ENCODE measurements around the gene LKAAEAR1.
"Not testable (repeated sequence)": the region's sequence is repeated elsewhere in the genome, so short reads cannot be mapped to it uniquely, and the experiment has no call there.

LKAAEAR1 gene

DNA sequence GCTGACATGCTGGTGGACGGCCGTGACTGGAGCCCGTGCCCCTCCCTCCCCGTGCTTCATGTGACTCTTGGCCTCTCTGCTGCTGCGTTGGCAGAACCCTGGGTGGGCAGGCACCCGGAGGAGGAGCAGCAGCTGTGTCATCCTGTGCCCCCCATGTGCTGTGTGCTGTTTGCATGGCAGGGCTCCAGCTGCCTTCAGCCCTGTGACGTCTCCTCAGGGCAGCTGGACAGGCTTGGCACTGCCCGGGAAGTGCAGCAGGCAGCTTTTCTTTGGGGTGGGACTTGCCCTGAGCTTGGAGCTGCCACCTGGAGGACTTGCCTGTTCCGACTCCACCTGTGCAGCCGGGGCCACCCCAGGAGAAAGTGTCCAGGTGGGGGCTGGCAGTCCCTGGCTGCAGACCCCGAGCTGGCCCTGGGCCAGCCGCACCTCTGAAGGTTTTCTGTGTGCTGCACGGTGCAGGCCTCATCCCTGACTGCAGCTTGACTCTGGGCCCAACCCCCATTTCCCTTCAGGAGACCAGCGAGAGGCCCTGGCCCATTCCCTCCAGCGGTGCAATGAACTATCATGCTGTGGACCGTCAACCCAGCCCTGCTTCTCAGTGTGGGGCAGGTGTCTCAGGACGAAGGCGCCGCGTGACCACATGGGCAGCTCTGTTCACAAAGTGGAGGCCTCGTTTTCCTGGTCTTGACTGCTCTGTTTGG, 15.0 kb upstream of the LKAAEAR1 start:
- DNase-seq (ENCODE audit: low read depth in 3 of 3) = no peak

DNA sequence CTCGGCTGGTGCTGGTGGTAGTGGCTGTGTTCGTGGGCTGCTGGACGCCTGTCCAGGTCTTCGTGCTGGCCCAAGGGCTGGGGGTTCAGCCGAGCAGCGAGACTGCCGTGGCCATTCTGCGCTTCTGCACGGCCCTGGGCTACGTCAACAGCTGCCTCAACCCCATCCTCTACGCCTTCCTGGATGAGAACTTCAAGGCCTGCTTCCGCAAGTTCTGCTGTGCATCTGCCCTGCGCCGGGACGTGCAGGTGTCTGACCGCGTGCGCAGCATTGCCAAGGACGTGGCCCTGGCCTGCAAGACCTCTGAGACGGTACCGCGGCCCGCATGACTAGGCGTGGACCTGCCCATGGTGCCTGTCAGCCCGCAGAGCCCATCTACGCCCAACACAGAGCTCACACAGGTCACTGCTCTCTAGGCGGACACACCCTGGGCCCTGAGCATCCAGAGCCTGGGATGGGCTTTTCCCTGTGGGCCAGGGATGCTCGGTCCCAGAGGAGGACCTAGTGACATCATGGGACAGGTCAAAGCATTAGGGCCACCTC, 14.3 kb upstream of the LKAAEAR1 start:
- DNase-seq (ENCODE audit: low read depth in 3 of 3) = no peak

DNA sequence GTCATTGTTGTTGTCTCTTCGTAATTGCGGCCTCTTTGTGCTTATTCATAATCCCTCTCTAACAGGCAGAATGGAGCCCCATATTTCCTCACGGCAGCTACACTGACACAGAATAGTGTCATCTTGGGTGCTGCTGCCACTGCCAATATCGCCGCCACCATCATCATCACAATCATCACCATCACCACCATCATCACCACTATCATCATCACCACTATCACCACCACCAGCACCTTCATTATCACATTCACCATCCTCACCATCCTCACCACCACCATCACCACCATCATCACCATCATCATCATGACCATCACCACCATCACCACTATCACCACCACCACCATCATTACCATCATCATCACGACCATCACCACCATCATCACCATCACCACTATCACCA, 12.3 kb upstream of the LKAAEAR1 start:
- no peak for DNase-seq (ENCODE audit: low read depth in 3 of 3)

DNA sequence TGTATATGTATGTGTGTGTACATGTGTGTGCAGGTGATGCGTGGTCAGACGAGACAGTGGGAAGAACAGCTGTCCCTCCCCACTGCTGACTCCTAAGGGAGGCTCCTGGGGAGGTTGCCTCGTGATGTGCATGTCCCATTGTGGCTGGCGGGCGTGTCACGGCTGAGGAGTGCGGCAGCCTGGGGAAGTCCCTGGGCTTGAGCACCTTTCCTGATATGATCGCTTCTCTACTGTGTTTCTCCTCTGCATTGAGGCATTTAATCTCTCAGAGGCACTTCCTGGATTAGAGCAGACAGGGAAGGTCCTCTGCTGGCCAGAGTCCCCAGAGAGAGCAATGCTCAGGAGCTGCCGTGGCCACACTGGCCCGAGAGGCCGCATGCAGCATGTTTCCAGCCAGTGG, 11.7 kb upstream of the LKAAEAR1 start:
- DNase-seq (ENCODE audit: low read depth in 3 of 3) = no peak

DNA sequence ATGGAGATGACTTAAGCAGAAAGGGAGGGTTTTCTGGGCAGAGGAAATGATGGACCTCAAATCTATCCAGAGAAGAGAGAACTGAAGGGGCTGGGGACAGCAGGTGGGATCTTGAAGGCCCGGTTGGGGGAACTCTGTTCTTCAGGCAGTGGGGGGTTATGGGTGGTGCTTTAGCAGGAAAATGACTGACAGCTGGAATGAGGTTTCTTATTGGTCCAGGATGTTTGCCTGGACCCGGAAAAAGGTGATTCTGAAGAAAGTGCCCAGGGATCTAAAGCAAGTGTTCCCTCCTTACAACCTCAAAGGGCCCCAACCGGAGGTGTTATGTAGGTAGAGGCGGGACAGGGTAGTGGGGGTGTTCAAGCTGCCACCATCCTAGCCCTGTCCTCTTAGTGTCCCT, 11.3 kb upstream of the LKAAEAR1 start:
- DNase-seq (ENCODE audit: low read depth in 3 of 3) = no peak

DNA sequence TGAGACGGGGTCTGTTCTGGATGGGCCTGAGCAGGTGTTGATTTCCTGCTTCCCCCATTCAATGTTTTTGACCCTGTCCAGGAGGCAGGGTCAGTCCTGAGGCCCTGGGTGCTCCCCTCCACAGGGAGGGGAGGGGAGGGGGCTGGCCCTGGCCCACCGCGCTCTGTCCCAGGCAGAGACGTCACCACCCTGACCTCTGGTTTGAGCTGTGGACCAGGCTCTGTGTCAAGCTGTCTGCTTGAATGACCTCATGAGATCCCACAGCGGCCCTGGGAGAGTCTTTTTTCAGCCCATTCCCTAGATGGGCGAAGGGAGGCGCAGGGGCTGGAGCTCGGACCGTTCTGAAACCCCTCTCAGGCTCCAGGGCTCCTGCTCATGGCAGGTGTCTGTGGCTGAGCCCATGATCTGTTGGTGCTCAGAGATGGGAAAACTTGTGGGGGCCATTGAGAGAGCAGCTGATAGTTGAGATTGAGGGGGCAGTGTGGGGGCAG, 8.9 kb upstream of the LKAAEAR1 start:
- no peak for DNase-seq (ENCODE audit: low read depth in 3 of 3)

DNA sequence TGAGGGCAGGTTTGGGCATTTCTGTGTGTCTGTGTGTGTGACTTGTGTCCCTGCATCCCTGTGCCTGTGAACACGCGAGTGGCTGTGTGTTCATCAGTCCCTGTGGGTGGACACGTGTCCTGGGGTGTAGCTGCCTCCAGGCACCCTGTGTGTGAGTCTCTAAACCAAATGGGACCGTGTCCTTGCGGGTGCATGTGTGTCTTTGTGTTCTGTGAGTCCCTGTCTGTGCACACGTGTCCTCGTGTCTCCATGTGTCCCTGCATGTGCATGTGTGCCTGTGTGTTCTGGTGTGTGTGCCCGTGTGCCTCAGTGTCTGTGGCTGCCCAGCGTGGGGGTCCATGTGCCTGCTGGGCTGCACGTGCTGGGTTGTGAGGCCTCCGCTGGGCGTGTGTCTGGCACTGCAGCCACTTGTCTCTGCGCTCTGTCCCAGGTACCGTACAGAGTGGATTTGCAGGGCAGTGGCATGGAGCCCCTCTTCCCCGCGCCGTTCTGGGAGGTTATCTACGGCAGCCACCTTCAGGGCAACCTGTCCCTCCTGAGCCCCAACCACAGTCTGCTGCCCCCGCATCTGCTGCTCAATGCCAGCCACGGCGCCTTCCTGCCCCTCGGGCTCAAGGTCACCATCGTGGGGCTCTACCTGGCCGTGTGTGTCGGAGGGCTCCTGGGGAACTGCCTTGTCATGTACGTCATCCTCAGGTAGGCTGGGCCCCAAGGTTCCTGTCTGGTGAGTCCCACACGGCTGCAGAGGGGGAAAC, 8.2 kb upstream of the LKAAEAR1 start:
- DNase-seq (ENCODE audit: low read depth in 3 of 3) = no peak

DNA sequence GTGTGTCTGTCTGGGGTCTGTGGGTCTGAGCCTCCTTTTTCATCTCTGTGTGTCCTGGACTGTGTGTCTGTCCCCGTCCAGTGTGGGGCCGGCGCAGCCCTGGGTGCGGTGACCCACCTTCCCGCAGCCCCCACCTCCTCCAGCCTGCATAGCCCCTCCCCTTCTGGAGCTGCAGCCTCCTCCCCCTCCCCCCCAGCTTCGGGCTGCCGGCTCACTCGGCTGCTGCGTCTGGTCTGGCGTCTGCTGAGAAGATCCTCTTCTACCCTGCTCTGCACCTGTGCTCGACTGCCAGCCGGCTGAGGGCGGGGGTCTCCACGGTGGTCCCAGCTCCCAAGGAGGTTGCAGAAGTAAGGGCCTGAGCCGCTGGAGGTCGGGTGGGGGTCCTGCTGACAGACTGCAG, 7.6 kb upstream of the LKAAEAR1 start:
- DNase-seq (ENCODE audit: low read depth in 3 of 3) = no peak

DNA sequence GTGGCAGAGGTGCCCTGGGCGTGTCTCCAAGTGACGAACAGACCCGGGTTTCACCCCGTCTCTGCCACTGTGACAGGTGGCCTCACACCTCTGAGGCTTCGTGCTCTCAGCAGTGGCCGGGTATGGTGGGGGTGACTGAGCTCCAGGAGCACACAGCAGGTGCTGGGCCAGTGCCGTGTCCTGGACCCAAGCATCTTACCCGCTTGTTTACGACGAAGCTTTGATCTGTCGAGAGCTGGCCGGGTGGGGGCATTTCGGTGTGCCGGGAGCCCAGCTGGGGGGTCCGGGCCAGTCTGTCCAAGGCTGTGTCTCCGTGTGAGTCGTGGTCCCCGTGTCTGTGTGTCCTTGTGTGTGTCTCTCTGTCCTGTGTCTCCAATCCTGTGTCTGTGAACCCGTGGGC, 7.1 kb upstream of the LKAAEAR1 start:
- DNase-seq (ENCODE audit: low read depth in 3 of 3) = no peak

DNA sequence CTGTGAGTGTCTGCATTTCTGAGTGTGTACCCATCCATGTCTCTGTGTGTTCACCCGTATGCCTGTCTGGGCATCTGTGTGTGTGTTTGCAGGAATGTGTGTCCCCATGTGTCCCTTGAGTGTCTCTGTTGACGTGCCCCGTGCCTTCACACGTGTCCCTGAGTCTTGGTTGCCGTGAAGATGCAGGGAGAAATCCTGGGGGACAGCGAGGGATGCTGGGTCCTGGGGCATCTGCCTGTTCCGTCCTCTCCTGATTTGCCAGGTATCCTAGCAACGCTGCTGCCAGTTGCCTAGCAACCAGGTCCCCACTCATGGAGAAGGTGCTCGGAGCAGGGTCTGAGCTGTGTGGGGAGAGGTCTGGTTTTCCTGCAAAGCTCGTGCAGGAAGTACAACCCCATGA, 6.0 kb upstream of the LKAAEAR1 start:
- no peak for DNase-seq (ENCODE audit: low read depth in 3 of 3)

DNA sequence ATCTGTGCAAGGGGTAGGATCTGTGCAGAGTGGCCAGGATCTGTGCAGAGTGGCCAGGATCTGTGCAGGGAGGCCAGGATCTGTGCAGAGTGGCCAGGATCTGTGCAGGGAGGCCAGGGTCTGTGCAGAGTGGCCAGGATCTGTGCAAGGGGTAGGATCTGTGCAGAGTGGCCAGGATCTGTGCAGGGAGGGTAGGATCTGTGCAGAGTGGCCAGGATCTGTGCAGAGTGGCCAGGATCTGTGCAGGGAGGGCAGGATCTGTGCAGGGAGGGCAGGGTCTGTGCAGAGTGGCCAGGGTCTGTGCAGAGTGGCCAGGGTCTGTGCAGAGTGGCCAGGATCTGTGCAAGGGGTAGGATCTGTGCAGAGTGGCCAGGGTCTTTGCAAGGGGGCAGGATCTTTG, 4.4 kb upstream of the LKAAEAR1 start:
- not testable (repeated sequence) for DNase-seq (ENCODE audit: low read depth in 3 of 3)

DNA sequence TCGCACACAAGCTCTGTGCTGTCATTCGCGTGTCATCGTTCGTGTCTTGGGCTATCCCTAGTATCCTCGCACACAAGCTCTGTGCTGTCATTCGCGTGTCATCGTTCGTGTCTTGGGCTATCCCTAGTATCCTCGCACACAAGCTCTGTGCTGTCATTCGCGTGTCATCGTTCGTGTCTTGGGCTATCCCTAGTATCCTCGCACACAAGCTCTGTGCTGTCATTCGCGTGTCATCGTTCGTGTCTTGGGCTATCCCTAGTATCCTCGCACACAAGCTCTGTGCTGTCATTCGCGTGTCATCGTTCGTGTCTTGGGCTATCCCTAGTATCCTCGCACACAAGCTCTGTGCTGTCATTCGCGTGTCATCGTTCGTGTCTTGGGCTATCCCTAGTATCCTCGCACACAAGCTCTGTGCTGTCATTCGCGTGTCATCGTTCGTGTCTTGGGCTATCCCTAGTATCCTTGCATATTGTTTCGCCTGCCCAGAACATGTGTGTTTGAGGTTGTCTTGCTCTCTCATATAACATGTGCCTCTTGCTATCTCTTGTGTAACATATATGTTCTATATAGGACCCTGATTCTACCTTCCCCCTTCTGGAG, 3.1 kb upstream of the LKAAEAR1 start:
- DNase-seq (ENCODE audit: low read depth in 3 of 3) = not testable (repeated sequence)

DNA sequence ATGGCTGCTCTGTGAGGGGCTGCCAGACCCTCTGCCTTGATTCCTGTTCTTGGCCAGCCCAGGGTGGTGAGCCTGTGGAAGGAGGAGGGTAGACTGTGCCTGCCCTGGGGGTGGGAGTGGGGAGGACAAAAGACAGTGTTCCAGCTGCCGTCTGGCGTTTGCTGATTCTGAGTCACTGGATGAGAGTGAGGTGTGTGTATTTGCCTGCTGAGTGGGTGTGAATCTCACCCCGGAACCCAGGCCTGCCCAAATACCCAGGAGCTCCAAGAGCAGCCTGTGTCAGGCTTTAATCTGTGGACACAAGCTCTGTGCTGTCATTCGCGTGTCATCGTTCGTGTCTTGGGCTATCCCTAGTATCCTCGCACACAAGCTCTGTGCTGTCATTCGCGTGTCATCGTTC, 2.6 kb upstream of the LKAAEAR1 start:
- no peak for DNase-seq (ENCODE audit: low read depth in 3 of 3)

DNA sequence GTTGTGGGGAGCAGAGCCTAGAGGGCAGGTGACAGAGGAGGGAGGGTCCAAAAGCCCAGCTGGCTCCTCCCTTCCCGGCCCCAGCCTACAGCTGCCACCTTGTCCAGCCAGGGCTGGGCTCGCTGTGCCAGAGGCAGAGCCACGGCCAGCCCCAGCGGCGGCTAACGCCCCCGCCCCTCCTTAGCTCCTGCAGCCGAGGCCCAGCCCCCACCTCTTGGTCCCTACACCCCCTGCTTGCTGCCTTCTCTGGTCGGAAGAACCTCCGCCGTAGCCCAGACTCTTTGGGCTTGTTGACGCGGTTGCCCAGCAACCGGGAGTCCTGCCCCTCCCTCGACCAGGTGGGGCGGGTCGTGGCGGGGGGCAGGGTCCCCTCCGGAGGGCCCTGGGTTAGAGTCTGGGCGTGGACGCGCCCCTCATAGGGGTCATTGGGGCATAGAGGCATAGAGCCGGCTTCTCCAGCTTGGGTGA, 521 bp upstream of the LKAAEAR1 start:
- DNase-seq (ENCODE audit: low read depth in 3 of 3) = no peak

DNA sequence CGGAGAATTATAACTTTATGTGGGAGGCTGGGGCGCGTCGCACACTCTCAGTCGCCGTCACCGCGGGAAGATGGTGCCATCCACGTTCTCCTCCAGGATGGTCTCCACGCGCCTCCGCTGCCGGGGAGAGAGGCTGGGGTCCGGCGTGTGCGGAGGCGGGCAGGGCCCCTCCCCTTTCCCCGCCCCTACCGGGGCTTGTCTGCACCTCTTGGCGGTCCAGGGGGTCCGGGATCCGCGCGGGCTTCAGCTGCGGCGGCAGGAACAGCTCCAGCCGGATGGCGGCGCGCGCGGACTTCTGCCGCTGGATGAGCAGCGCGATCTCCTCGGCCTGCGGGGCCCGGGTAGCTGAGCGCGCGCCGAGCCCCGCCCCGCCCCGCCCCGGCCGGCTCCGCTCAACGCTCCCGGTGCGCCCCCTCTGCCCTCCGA, 807 bp downstream of the LKAAEAR1 start:
- peak; percentile 37 to 72 (median 48) for DNase-seq (ENCODE audit: low read depth in 3 of 3)

DNA sequence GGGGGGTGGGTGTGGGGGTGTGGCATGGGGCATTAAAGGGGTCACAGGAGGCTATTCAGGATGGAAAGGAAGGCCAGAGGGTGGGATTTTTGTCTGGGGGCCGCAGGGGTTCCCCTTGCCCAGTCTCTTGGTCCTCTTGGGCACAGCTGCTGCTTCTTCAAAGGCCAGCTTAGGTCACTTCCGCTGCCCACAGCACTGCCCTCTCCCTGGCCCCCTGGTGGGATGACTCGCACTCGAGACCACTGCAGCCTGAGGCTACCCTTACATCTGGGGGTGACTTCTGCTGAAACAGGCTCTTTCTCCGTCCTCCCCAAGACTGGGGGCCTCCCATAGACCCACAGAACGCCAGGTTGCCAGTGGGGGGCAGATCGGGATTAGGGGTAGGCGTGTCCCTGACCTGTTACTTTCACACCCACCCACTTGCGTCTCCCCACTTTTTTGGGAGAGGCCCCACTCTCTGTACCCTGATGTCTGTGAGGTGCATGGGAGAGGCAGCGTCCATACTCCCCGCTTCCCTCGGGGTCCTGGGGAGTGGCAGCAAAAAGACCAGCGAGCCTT, 1.3 kb downstream of the LKAAEAR1 start:
- no peak for DNase-seq (ENCODE audit: low read depth in 3 of 3)

DNA sequence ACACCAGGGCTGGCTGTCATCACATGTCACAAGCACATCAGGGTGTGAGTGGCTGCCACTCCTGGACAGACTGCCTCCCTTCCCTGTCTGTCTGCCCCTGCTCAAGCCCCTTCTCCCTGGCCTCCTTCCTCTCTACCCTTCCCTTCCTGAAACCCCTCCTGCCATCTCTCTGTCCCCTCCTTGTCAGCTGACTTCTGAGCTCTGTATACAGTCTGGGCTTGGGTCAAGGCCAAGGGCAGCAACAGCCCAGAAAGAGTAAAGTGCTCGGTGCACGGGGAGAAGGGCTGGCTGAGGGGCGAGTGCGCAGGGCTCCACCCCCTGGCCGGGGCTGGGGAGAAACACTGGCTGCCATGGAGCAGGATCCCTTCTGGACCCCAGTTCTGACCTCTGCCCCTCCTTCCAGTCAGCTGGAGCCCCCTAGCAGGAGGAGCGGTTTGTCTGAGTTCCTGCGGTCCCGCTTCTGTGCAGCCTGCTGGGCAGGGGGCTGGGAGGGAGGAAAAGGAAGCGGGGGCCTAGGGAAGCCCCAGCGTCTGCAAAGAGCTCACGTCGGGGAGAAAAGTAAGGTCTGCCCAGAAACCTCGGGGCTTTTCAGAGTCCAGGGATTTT, 2.0 kb downstream of the LKAAEAR1 start:
- no peak for DNase-seq (ENCODE audit: low read depth in 3 of 3)

DNA sequence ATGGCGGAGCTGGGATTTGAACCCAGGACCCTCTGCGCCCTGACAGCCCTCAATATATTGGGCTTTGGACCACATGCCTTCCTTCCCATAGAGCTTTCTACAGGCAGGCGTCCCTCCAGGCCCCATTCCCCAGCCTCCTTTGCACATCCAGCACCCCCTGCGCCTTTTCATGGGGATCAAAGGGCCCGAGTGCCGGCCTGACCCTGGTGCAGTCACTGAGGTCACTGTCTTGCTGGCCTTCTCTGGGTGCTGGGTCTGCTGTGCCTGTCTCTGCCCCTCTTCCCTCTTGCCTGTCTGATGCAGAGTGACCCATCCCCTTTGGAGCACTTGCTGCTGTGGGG, 2.6 kb downstream of the LKAAEAR1 start:
- no peak for DNase-seq (ENCODE audit: low read depth in 3 of 3)

DNA sequence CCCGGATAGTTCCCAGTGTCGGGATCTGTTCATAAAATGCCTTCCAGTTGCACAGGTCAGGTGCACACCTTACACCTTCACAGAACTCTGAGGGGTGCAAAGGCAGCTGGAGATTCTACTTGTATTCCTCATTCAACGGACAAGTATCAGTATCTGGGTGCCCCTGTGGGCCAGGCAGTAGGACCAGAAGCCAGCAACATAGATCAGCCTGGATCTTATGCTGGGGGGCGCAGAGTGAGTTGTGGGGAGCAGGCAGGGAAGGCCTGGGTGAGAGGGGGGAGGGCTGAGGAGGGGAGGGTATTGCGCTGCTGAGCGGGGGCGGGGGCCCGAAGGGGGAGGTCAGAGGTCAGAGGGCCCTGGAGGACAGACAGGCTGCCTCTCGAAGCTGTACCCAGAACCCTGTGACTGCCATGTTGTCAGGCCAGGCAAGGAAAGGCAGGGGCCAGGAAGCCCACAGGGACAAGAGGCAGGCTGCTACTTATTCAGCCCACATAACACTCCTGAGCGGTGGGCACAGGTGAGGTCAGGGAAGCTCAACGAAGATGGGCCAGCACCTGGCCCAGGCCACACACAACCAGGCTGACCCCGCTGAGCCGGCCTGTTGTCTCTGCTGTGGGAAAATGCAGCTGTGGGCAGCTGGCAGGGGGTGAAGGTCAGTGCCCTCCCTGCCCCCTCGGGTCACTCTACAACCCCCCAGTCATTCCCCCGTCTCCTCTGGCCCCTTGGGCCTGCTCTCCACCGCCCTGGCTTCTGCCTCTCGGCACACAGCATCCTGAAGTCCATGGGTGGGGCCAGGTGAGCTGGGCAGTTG, 3.2 kb downstream of the LKAAEAR1 start:
- DNase-seq (ENCODE audit: low read depth in 3 of 3) = no peak

DNA sequence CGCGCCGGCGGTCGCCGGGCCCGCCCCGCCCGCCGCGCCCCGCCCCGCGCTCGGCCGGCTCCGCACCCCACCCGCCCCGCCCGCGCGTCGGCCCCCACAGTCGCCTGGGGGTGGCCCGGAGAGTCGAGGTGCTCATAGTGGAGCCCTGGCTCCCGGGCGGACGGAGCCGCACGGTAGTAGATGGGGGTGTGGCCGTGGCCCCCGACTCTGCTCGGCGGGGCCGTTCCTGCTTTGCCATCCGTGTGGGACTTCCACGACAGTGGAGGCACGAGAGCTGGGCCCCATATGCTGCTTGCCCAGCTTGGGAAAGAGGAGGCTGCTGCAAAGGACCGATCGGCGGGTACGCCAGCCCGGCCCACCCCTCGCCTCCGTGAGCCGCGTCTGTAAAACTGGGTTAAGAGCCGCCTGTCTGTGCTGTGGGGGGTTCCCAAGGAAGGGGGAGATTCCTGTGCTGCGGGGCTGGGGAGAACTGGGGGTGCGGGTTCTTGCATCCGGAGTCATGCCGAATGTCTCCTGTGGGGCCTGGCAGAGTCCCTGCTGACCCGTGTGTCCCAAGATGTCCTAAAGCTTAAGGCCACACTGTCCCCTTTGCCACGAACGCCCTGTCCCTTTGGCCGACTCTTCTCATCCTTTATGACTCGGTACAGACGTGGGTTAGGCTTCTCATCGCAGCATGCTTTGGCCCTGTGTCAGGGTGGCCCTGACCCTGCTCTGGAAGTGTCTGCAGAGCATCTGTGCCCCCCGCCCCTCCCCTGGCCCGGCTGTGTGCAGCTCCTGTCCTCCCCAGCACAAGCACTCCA, 4.0 kb downstream of the LKAAEAR1 start, which contains the start of gene OPRL1:
Gene OPRL1 (plus strand): TSS at position 70 of the 800 bp plus-strand sequence. CDS start 12,639 bp downstream, outside the sequence.
- no peak for DNase-seq (ENCODE audit: low read depth in 3 of 3)

All from stimulated activated CD4-positive, alpha-beta T cell treated with anti-CD3 and anti-CD28 coated beads, TNF-alpha, amount 100 ng/mL, for 24 hours (primary cell).